Measurements from ENCODE around the gene AAK1. TPM values are rescaled to one million over a fixed set of nuclear protein-coding genes. Genes with fewer than 3 reads are reported as not detected.

AAK1 gene
- total RNA-seq, 3 donors from 2014 or later, result 37.9 to 54.0 (median 44.9) TPM

DNA sequence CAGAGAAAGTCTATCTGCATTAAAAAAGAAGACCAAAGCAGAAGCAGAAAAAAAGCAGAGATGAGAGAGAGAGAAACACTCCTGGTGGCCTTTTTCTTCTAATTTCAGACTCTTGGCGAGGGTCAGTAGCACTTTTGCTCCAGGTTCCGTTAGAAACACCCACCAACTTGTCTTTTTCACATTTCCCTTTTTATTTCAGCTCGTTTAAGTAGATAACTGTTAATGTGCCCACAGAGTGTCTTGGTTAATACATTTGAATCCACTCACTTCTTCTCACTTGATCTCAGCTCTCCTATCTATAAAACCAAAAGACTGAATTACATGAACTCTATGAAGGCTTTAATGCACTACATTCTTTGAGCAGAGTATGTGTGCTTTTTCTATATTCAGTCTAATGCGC is 63.1 kb downstream of the AAK1 start:
- no peaks in the 10 kb centered on the region for H3K4me1 ChIP-seq
- DNase-seq (ENCODE audit: low spot score in 2 of 2), result no peak
- TF ChIP-seq POLR2A (IDR thresholded peaks at IDR 0.05), result no peak
- no peak for TF ChIP-seq CTCF (IDR thresholded peaks at IDR 0.05)
- TF ChIP-seq POLR2AphosphoS5 (IDR thresholded peaks at IDR 0.05), result no peak
- intact Hi-C loops (cut with DNase I; ENCODE audit: low total_unique reads), result no loop called here
- H3K9me3 ChIP-seq, result no peaks in the 10 kb centered on the region
- H3K4me3 ChIP-seq, result no peak overlapping the region
- no peaks in the 10 kb centered on the region for H3K36me3 ChIP-seq
- H3K27me3 ChIP-seq, result no peaks in the 10 kb centered on the region
- H3K27ac ChIP-seq, result no peak overlapping the region

DNA sequence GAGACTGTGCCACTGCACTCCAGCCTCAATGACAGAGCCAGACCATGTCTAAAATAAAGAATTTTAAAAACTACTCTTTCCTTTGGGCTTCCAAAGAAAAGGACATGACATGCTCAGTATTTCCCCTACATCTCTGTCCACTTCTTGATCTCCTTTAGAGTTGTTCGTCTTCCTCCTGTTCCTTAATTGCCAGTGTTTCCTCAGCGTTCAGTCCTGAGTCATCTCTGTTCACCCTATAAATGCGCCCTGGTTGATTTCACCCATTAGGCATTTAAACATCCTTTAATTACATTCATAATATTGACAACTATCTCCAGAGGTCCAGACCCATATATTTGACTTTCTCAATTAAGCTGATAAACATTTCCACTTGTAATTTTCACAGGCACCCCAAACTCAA is 64.0 kb downstream of the AAK1 start:
- DNase-seq (ENCODE audit: low spot score in 2 of 2), result no peak
- intact Hi-C loops (cut with DNase I; ENCODE audit: low total_unique reads), result no loop called here
- Histone ChIP-seq H3K9me3 (no peaks in the 10 kb centered on the region), H3K27ac (no peak overlapping the region), H3K4me1 (no peaks in the 10 kb centered on the region), H3K27me3 (no peaks in the 10 kb centered on the region), H3K36me3 (no peaks in the 10 kb centered on the region), H3K4me3 (no peak overlapping the region)
- TF ChIP-seq CTCF (IDR thresholded peaks at IDR 0.05) (no peak), POLR2AphosphoS5 (IDR thresholded peaks at IDR 0.05) (no peak), POLR2A (IDR thresholded peaks at IDR 0.05) (no peak)

GRCh38 chr2:69578198-69578540 is 65.4 kb downstream of the AAK1 start:
- H3K4me3 ChIP-seq, result no peak overlapping the region
- H3K27me3 ChIP-seq, result no peaks in the 10 kb centered on the region
- H3K4me1 ChIP-seq, result no peaks in the 10 kb centered on the region
- no peak overlapping the region for H3K27ac ChIP-seq
- H3K36me3 ChIP-seq, result no peaks in the 10 kb centered on the region
- intact Hi-C loops (cut with DNase I; ENCODE audit: low total_unique reads), result no loop called here
- DNase-seq (ENCODE audit: low spot score in 2 of 2), result no peak
- no peaks in the 10 kb centered on the region for H3K9me3 ChIP-seq
- TF ChIP-seq CTCF (IDR thresholded peaks at IDR 0.05), result no peak
- TF ChIP-seq POLR2AphosphoS5 (IDR thresholded peaks at IDR 0.05), result no peak

DNA sequence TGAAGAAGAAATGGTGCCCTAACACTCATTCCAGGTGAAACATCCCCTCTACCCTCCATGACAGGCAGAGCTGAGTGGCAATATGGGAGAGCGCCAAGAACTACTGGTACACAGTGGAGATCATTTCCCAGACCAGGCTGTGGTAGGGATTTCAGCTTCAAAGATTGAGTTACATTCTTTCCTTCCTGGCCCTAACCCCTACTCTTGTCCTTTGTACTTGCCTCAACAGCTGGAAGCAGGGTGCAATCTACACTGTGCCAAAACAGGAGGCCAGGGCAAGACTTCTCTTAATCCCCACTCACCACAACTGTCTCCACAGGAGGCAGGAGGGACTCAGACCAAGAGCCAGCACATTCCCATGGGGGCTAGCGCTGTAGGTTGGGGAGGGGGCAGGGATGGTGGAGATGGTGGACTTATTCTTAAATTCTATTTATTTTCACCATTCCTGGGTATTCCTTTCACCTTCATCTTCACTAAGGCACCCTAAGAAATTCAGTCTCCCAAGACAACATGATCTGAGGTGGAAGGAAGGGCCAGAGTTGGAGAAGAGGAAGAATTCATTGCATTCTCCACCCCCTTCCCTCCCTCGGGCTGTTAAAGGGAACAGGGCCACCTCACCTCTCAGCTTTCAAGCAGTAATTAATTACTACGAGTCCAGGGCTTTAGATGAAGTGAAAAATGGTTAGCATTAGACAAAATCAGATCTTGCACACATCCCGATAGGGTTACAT is 65.9 kb downstream of the AAK1 start:
- Histone ChIP-seq H3K4me3 (no peak overlapping the region), H3K9me3 (no peaks in the 10 kb centered on the region), H3K27ac (no peak overlapping the region), H3K4me1 (no peaks in the 10 kb centered on the region), H3K36me3 (no peaks in the 10 kb centered on the region), H3K27me3 (no peaks in the 10 kb centered on the region)
- DNase-seq (ENCODE audit: low spot score in 2 of 2), result no peak
- TF ChIP-seq POLR2AphosphoS5 (IDR thresholded peaks at IDR 0.05) (no peak), CTCF (IDR thresholded peaks at IDR 0.05) (no peak), POLR2A (IDR thresholded peaks at IDR 0.05) (no peak)
- intact Hi-C loops (cut with DNase I; ENCODE audit: low total_unique reads), result no loop called here

DNA sequence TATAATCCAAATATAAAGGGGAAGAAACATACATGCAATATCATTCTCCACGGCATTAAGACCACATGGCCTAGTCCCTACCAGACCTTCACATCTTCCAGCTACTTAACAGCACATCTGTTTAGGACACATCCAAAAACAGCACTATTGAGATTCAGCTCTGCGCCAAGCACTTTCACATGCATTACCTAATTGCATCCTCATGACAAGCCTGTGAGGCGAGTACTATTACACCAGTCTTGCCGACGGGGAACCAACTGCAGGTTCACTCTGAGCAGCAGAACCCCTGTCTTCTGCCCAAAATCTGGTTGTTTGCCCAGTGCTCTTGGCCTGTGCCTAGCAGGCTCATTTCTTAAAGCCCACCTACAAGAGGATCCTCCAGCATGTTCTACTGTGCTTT is 66.7 kb downstream of the AAK1 start:
- Histone ChIP-seq H3K4me3 (no peak overlapping the region), H3K27ac (no peak overlapping the region), H3K9me3 (no peaks in the 10 kb centered on the region), H3K27me3 (no peaks in the 10 kb centered on the region), H3K36me3 (no peaks in the 10 kb centered on the region), H3K4me1 (peaks cover 0 to 2% of the 10 kb centered on the region in 2 donors)
- TF ChIP-seq POLR2A (IDR thresholded peaks at IDR 0.05) (no peak), POLR2AphosphoS5 (IDR thresholded peaks at IDR 0.05) (no peak), CTCF (IDR thresholded peaks at IDR 0.05) (no peak)
- intact Hi-C loops (cut with DNase I; ENCODE audit: low total_unique reads), result no loop called here
- no peak for DNase-seq (ENCODE audit: low spot score in 2 of 2)

Data from breast epithelium (tissue), 4 donors.